Mononuclear cell (primary cell): ENCODE data around the gene SLC25A18. TPM values are rescaled to one million over a fixed set of nuclear protein-coding genes. Genes with fewer than 3 reads are reported as not detected.

Experiments used
- H3K27me3 ChIP-seq: 2 replicates; pipeline ENCODE4 v1.6.0; 2011; ENCODE audit warnings: low read length, control low read depth; ENCODE audit not compliant: insufficient read depth
- H3K4me1 ChIP-seq: 2 replicates; pipeline ENCODE4 v1.5.1; 2011; ENCODE audit warnings: mild to moderate bottlenecking, low read length, control low read depth; ENCODE audit not compliant: insufficient read depth
- H3K4me3 ChIP-seq: 2 replicates; pipeline ENCODE4 v1.5.1; 2011; ENCODE audit warnings: mild to moderate bottlenecking, low read length, moderate library complexity
- H3K9me3 ChIP-seq: 2 replicates; pipeline ENCODE4 v1.5.1; 2011; ENCODE audit warnings: low read depth, mild to moderate bottlenecking, control low read depth, low read length
- total RNA-seq: library from RNA; depleted of rRNA; stranded (reverse); fragments of >200 nt; gene quantifications from one replicate; pipeline ENCODE4 v1.2.3, GENCODE V29; 2012

Gene SLC25A18
- total RNA-seq, 1 donor = not detected

DNA sequence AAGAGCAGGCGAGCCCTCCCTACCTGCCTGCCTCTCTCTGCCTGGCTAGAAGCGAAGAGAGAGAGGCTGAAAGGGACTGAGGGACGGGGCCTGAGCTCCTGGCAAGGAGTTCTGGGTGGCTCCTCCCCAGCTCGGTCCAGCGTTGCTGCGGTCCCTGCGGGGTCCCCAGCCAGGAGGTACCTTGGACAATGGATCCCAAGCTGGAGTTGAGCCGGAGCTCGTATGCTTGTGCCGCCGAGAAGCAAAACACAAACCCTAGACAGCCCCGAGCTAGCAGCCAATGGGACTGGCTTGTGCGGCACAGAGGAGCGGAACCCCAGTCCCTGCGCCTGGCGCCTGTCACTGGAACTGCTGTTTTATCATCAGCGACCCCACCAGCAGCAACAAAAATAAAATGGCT, 18.3 kb downstream of the SLC25A18 start:
- Histone ChIP-seq H3K4me1 (no peaks in the 10 kb centered on the region), H3K4me3 (no peak overlapping the region), H3K27me3 (no peaks in the 10 kb centered on the region), H3K9me3 (no peaks in the 10 kb centered on the region)

DNA sequence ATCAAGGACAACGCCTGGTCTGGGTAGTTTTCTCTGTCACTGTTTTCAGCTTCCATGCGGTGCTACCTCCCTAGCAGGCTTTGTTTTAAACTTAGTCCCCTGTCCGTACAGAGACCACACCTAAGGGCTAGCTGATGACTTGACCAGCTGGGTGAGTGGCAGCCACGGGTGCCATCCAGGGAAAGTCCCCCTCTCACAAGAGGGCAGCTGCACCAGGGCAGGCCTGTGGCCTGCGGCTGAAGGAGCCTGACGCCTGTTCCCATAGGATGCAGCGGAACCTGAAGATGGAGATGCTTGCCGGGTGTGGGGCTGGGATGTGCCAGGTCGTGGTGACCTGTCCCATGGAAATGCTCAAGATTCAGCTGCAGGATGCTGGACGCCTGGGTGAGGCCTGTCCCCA, 19.9 kb downstream of the SLC25A18 start:
- Histone ChIP-seq H3K4me1 (no peaks in the 10 kb centered on the region), H3K4me3 (no peak overlapping the region), H3K9me3 (no peaks in the 10 kb centered on the region), H3K27me3 (no peaks in the 10 kb centered on the region)

DNA sequence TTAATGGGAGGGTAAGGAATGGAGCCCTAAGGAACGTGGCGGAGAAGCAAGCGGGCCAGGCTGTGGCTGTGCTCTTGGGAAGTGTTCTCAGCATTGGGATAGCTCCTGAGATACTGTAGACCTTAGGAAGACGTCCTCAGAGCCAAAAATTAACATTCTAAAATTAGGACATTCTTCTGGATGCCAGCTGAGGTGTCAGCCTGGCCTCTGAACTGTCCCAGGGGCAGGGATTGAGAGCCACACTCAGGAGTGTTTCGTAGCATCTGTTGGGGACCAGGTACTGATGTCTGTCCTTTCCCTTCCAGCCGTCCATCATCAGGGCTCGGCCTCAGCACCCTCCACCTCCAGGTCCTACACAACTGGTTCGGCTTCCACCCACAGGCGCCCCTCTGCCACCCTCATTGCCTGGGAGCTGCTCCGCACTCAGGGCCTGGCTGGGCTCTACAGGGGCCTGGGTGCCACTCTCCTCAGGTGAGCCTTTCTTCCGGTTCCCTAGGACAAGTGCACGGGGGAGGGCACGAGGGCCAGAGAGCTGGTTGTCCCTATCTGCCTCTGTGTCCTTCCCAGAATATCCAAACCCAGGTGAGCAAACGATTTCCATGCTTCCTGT, 23.6 kb downstream of the SLC25A18 start:
- Histone ChIP-seq H3K4me1 (no peaks in the 10 kb centered on the region), H3K9me3 (no peaks in the 10 kb centered on the region), H3K27me3 (no peaks in the 10 kb centered on the region), H3K4me3 (no peak overlapping the region)

DNA sequence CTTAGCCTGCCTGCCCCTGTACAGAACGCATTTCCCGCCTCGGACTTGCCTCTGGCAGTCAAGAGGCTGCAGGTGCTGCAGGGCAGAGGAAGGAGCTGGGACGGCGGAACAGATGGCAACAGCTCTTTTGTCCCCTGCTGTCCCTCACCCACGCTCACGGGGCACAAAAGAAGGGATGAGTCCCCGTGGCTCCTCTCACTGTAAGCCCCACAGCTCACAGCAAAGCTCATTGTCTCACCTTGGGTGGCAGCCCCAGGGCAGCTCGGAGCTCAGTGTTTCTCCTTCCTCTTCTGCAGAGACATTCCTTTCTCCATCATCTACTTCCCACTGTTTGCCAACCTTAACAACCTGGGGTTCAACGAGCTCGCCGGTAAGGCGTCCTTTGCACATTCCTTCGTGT, 24.3 kb downstream of the SLC25A18 start:
- Histone ChIP-seq H3K4me3 (no peak overlapping the region), H3K27me3 (no peaks in the 10 kb centered on the region), H3K4me1 (no peaks in the 10 kb centered on the region), H3K9me3 (no peaks in the 10 kb centered on the region)

DNA sequence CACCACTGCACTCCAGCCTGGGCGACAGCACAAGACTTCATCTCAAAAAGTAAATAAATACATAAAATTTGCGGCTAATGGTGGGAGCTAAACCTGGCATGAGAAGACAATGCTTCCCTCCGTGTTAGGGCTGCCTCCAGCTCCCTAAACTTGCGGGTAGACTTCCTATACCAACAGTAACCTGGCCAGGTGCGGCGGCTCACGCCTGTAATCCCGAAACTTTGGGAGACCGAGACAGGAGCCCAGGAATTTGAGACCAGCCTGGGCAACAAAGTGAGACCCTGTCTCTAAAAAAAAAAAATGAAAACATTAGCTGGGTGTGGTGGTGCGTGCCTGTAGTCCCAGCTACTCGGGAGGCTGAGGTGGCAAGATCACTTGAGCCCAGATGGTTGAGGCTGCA, 25.3 kb downstream of the SLC25A18 start:
- no peaks in the 10 kb centered on the region for H3K4me1 ChIP-seq
- no peaks in the 10 kb centered on the region for H3K27me3 ChIP-seq
- H3K9me3 ChIP-seq = no peaks in the 10 kb centered on the region
- H3K4me3 ChIP-seq = no peak overlapping the region

DNA sequence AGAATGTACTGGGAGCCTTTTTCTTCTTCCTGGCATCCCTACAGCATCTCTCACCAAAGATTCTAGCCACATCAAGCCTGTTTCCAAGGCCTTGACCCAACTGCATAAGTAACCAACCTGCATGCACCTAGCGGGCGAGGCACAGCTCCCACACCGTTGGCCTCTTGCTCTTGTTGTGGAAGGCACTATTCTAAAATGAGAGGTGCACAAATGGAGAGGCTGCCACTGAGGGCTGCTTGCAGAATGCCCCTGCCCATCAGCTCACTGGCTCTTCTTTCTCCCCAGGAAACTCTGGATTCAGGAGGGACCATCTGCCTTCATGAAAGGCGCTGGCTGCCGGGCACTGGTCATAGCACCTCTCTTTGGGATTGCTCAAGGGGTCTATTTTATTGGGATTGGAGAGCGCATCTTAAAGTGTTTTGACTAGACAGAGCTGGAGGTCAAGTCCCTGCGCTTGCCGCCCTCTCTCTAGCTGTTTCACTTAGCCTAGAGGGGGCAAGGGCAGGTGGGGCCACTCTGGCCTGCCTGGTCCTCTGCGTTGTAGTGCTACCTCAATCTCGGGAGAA, 26.6 kb downstream of the SLC25A18 start:
- Histone ChIP-seq H3K4me3 (no peak overlapping the region), H3K4me1 (no peaks in the 10 kb centered on the region), H3K9me3 (no peaks in the 10 kb centered on the region), H3K27me3 (no peaks in the 10 kb centered on the region)

DNA sequence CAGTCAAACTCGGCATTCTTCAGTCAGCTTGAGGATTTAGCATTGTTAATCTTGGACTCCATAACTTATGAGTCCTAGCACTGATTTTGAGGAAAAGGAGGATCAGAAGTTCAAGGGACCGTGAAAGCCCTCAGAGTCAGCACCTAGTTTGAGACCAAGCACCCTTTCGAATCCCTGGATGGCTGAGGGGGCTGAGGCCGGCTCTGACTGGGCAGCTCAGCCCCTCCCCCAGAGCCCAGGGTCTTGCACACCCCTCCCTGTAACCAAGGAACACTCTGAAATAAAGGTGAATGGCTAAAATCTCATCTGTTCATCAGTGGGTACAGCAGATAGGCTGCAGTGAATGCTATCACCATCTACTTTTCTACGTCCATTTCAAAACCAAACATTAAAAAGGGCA, 27.3 kb downstream of the SLC25A18 start:
- Histone ChIP-seq H3K9me3 (no peaks in the 10 kb centered on the region), H3K4me3 (no peak overlapping the region), H3K4me1 (no peaks in the 10 kb centered on the region), H3K27me3 (no peaks in the 10 kb centered on the region)

DNA sequence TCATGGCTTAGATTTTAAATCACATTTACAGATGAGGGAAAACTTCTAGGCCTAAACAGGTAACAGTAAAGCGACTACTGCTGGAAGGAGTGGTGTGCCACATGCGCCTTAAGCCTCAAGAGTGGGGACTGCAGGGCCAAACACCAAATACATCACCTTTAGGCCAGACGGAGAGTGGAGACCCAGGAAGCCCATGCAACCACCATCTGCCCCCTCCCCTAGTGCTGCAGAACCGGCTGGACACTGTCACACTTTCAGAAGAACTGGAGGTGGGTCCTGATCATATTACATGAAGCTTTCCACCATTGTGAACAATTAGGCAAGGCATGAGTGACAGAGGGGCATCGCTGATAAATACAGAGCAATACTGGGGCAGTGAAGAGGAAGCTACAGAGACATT, 28.9 kb downstream of the SLC25A18 start:
- H3K9me3 ChIP-seq = no peaks in the 10 kb centered on the region
- H3K4me3 ChIP-seq = no peak overlapping the region

DNA sequence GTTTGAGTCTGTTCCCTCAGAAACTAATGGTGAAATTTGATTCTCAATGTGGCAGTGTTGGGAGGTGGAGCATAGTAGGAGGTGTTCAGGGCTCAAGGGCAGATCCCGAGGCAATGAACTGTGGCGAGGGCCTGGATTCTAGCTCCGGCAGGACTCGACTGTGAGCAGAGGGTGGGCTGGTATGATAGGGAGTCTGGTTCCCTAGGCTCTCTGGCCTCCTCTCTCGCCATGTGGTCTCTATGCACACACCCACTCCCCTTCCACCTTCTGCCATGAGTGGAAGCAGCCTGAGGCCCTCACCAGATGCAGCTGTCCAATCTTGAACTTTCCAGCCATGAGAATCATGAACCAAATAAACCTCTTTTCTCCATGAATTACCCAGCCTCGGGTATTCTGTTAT, 32.9 kb downstream of the SLC25A18 start:
- no peaks in the 10 kb centered on the region for H3K4me1 ChIP-seq
- H3K4me3 ChIP-seq = no peak overlapping the region

More for the DNA sequence above, 28.9 kb downstream of the SLC25A18 start:
- no peaks in the 10 kb centered on the region for H3K27me3 ChIP-seq
- H3K4me1 ChIP-seq = no peaks in the 10 kb centered on the region

DNA sequence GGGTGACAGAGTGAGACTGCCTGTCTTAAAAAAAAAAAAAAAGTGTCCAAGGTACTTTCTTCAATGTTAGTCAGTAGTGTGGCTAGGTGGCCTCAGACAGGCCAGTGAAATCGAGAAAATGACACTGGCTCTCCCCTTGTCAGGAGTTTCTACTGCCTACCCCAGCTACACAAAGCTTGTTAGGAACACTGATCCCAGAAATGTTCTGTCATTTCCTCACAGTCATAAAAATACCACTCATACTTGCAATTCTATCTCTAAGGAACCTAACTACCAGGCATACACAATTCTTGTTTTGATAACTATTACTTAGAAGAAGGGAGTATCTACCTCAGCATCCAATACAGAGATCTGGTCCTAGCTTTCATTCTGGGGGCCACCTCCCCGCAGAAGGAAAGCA, 33.9 kb downstream of the SLC25A18 start:
- Histone ChIP-seq H3K4me3 (no peak overlapping the region), H3K27me3 (no peaks in the 10 kb centered on the region), H3K9me3 (no peaks in the 10 kb centered on the region), H3K4me1 (no peaks in the 10 kb centered on the region)

More for the DNA sequence above, 32.9 kb downstream of the SLC25A18 start:
- Histone ChIP-seq H3K9me3 (no peaks in the 10 kb centered on the region), H3K27me3 (no peaks in the 10 kb centered on the region)

DNA sequence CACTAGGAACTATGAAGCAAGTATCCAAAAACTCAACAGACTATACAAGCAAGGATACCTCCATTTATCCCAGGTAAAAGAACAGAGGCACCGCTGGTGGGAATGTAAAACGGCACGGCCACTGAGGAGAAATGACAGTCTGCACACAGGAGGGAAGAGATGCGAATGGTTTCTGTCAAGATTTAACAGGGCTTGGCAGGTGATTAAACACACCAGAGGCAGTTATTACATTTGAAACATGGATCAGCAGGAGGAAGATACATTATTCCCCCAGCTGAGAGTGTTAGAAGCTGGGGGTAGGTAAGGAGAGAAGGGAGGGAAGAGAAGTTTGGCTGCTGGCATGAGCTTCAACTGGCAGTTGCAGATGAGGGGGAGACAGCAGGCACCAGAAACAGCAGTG, 35.0 kb downstream of the SLC25A18 start:
- Histone ChIP-seq H3K4me1 (no peaks in the 10 kb centered on the region), H3K4me3 (no peak overlapping the region), H3K27me3 (no peaks in the 10 kb centered on the region), H3K9me3 (no peaks in the 10 kb centered on the region)

DNA sequence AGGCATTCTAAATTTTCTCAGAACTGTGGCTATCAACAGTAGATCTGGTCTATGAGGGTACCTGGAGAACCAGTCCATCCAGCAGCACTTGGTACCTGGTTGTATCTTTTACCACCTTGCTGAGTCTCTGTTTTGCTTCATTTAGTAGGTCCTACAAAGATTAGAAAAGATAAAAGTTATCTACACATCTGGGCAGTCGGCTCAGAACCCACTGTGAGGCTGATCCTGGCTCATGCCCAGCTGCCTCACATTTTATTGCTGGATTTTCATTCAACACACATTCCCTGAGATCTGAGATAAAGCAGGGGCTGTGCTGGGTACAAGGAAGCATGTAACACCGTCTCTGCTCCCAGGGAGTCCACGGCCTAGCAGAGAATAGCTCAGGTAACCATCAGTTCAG, 37.7 kb downstream of the SLC25A18 start:
- Histone ChIP-seq H3K27me3 (no peaks in the 10 kb centered on the region), H3K4me3 (no peak overlapping the region), H3K9me3 (no peaks in the 10 kb centered on the region), H3K4me1 (no peaks in the 10 kb centered on the region)

DNA sequence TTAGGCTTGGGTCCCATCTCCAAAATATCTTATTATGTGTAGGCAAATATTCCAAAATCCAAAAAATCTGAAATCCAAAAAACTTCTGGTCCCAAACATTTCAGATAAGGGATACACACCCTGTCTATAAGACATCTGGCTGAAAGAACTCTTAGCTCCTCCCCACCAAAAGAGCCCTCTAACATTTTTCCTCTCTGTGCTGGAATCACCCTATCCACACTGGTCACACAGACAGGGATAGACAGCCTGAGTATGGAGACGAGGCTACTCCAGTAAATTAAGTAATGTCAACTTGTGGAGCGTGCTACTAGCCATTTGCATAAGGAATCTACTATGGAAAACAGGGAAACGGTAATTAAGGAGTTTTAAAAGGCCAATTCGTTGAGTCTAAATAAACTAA, 40.4 kb downstream of the SLC25A18 start:
- no peaks in the 10 kb centered on the region for H3K27me3 ChIP-seq
- H3K4me1 ChIP-seq = no peaks in the 10 kb centered on the region
- no peak overlapping the region for H3K4me3 ChIP-seq
- no peaks in the 10 kb centered on the region for H3K9me3 ChIP-seq

DNA sequence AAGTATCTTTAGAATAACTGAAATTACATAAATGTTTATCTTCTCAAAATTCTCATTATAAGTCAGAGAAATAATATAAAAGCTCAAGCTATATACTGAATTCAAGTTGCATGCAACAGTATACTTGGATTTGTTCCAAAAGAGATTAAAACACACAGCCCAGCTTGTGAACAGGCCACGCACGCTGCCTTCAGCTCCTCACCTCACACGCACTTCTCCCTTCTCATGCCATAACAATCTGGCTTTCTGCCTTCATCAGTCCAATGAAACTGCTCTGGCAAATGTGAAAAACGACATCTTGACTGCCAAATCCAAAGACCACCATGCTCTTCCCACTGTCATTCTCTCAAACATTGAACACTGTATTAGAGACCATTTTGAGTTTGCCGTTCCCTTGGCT, 43.2 kb downstream of the SLC25A18 start:
- Histone ChIP-seq H3K4me3 (no peak overlapping the region), H3K4me1 (no peaks in the 10 kb centered on the region), H3K9me3 (no peaks in the 10 kb centered on the region), H3K27me3 (no peaks in the 10 kb centered on the region)

DNA sequence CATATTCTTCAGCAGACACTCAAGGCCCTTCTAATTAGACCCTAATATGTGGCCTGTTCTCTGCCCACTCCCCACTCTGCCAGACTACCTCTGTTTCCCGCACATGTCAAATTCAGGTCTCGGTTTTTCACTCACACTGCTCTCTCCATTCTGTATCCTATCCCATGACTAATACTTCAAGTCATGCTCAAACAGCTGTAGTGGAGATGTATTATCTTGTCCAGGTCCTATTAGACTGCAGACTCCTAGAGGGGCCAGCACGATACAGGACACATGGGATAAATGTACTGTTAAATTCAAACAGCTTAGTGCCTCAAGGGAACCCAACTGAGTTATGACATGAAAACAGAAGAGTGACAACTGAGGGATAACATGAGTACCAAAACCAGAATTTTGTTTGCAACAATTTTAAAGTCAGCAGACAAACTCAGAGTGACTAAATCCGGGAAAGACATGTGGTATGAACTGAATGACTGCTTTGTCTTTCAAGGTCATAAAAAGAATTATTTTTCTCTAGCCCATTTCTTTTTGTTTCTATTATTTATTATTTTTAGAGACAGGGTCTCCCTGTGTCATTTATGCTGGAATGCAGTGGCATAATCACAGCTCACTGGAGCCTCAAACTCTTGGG, 44.7 kb downstream of the SLC25A18 start:
- H3K4me3 ChIP-seq = no peak overlapping the region
- H3K27me3 ChIP-seq = no peaks in the 10 kb centered on the region
- no peaks in the 10 kb centered on the region for H3K9me3 ChIP-seq
- H3K4me1 ChIP-seq = no peaks in the 10 kb centered on the region

DNA sequence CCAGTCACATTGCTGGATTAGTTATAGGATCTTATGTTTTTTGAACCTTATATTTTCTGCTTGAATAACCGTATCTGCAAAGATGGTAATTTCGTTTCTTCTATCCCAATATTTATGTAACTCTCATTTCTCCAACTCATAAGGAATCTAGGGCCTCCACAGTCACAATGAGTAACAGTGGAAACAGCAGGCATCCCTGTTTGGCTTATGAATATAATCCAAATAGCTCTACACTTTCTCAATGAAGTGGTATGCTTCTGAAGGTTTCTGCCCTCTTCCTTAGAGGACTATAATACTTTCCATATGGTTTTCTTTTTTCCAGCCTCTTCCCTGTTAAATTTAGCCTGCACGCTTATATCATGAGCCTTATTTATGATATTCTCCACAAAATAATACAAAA, 48.8 kb downstream of the SLC25A18 start:
- Histone ChIP-seq H3K27me3 (no peaks in the 10 kb centered on the region), H3K4me3 (no peak overlapping the region), H3K4me1 (no peaks in the 10 kb centered on the region), H3K9me3 (no peaks in the 10 kb centered on the region)
